SU-DHL-6 (cell line): ENCODE data around the gene C2CD3.
"Not testable (repeated sequence)": the region's sequence is repeated elsewhere in the genome, so short reads cannot be mapped to it uniquely, and the experiment has no call there.

Source experiments
- H2AFZ ChIP-seq: fragments of 200-600 bp; sonication (generic); 2 replicates; pipeline ENCODE4 v1.6.1; 2014; ENCODE audit warnings: low read depth, mild to moderate bottlenecking, moderate library complexity, mixed read lengths, antibody characterized with exemption, low read length; ENCODE audit not compliant: severe bottlenecking
- H3F3A ChIP-seq: fragments of 200-600 bp; shearing (Covaris generic); 2 replicates; pipeline ENCODE4 v1.6.0; 2016; ENCODE audit warnings: antibody characterized with exemption, mild to moderate bottlenecking; ENCODE audit not compliant: insufficient read depth
- H3K27ac ChIP-seq: fragments of 200-600 bp; sonication (generic); 2 replicates; pipeline ENCODE4 v1.5.1; 2016; ENCODE audit warnings: low read depth, mild to moderate bottlenecking, low read length, moderate library complexity, mixed read lengths
- H3K27me3 ChIP-seq: fragments of 200-600 bp; sonication (generic), shearing (Covaris generic); 2 replicates; pipeline ENCODE4 v1.6.0; 2014; ENCODE audit warnings: mild to moderate bottlenecking, low read length
- H3K36me3 ChIP-seq: fragments of 200-600 bp; sonication (generic); 2 replicates; pipeline ENCODE4 v1.6.1; 2014; ENCODE audit warnings: mild to moderate bottlenecking, low read length, mixed read lengths
- H3K4me2 ChIP-seq: fragments of 300-600, 200-600 bp; shearing (Covaris generic), sonication (generic); 2 replicates; pipeline ENCODE4 v1.6.0; 2014; ENCODE audit warnings: low read length, low read depth, mild to moderate bottlenecking; ENCODE audit not compliant: poor library complexity, severe bottlenecking
- H3K4me3 ChIP-seq: fragments of 200-600 bp; sonication (generic); 2 replicates; pipeline ENCODE4 v1.5.1; 2014; ENCODE audit warnings: antibody characterized with exemption, low read length, mild to moderate bottlenecking, mixed read lengths; ENCODE audit not compliant: insufficient read depth, poor library complexity, severe bottlenecking
- H3K79me2 ChIP-seq: fragments of 200-600 bp; sonication (generic); 2 replicates; pipeline ENCODE4 v1.6.1; 2014; ENCODE audit warnings: mild to moderate bottlenecking, low read length, moderate library complexity; ENCODE audit not compliant: insufficient read depth
- H3K9ac ChIP-seq: fragments of 200-600 bp; sonication (generic); 2 replicates; pipeline ENCODE4 v1.7.0; 2014; ENCODE audit warnings: mild to moderate bottlenecking, low read length
- H3K9me2 ChIP-seq: fragments of 200-600 bp; sonication (generic); replicated peaks from 2 replicates; pipeline ENCODE4 v1.6.1; 2014; ENCODE audit warnings: low read length; ENCODE audit not compliant: insufficient read depth
- H3K9me3 ChIP-seq: fragments of 200-600 bp; sonication (generic); 2 replicates; pipeline ENCODE4 v1.6.1; 2014; ENCODE audit warnings: low read length, mixed read lengths; ENCODE audit not compliant: insufficient read depth
- H4K20me1 ChIP-seq: fragments of 200-600 bp; sonication (generic); 2 replicates; pipeline ENCODE4 v1.6.1; 2014; ENCODE audit warnings: low read depth, mild to moderate bottlenecking, antibody characterized with exemption, low read length, moderate library complexity, mixed read lengths
- CTCF ChIP-seq: fragments of 200-600 bp; sonication (generic); IDR thresholded peaks from one replicate; pipeline ENCODE4 v1.5.1; 2017; ENCODE audit warnings: antibody characterized with exemption, mild to moderate bottlenecking, low read length, moderate library complexity; ENCODE audit not compliant: insufficient read depth, poor library complexity, severe bottlenecking
- EZH2phosphoT487 ChIP-seq: fragments of 200-600 bp; sonication (generic), shearing (Covaris generic); conservative IDR thresholded peaks from 2 replicates; pipeline ENCODE4 v1.6.1; 2018; ENCODE audit warnings: mild to moderate bottlenecking, antibody characterized with exemption, low read length, moderate library complexity, mixed read lengths

The C2CD3 gene

GRCh38 chr11:74134661-74135060, 36.1 kb downstream of the C2CD3 start:
- H3K4me2 ChIP-seq: no peak overlapping the region
- H3K27ac ChIP-seq: no peak overlapping the region
- H2AFZ ChIP-seq: no peak overlapping the region
- no peaks in the 10 kb centered on the region for H4K20me1 ChIP-seq
- H3K79me2 ChIP-seq: no peaks in the 10 kb centered on the region
- no peak overlapping the region for H3K4me3 ChIP-seq
- H3K9me3 ChIP-seq: no peaks in the 10 kb centered on the region
- TF ChIP-seq CTCF (no peak), EZH2phosphoT487 (no peak)
- H3K9ac ChIP-seq: no peak overlapping the region
- peaks cover 28% of the 10 kb centered on the region for H3K36me3 ChIP-seq
- H3K9me2 ChIP-seq: no peaks in the 10 kb centered on the region
- no peaks in the 10 kb centered on the region for H3K27me3 ChIP-seq
- no peaks in the 10 kb centered on the region for H3F3A ChIP-seq

DNA sequence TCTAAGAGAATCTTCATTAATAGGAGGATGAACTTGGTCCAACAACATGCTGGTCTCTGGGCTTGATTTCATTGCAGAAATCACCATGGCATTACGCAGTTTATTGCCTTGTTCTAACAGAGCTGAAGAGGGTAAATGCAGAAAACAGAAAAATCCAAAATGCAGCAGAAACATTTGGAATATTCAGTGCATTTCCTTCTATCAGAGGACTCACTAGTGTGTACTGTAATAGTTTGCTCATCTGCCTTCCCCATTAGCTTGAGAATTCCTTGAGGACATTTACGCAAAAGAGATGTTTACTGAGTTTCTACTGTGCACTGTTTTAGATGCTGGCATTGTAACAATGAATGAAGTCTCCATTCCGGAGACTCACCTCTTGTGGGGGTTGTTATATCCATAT, 37.4 kb downstream of the C2CD3 start:
- H2AFZ ChIP-seq: no peak overlapping the region
- no peak overlapping the region for H3K9ac ChIP-seq
- no peaks in the 10 kb centered on the region for H3K27me3 ChIP-seq
- H3K79me2 ChIP-seq: no peaks in the 10 kb centered on the region
- no peaks in the 10 kb centered on the region for H3K9me3 ChIP-seq
- H3K36me3 ChIP-seq: peaks cover 24% of the 10 kb centered on the region
- no peak overlapping the region for H3K4me3 ChIP-seq
- no peak overlapping the region for H3K4me2 ChIP-seq
- no peak overlapping the region for H3K27ac ChIP-seq
- no peaks in the 10 kb centered on the region for H3F3A ChIP-seq
- no peaks in the 10 kb centered on the region for H4K20me1 ChIP-seq
- TF ChIP-seq EZH2phosphoT487 (no peak), CTCF (no peak)
- no peaks in the 10 kb centered on the region for H3K9me2 ChIP-seq

GRCh38 chr11:74132833-74133232, 38.0 kb downstream of the C2CD3 start:
- H3K27me3 ChIP-seq: no peaks in the 10 kb centered on the region
- H3K36me3 ChIP-seq: peaks cover 19% of the 10 kb centered on the region
- no peak overlapping the region for H3K4me3 ChIP-seq
- H3K27ac ChIP-seq: no peak overlapping the region
- no peaks in the 10 kb centered on the region for H3K9me3 ChIP-seq
- no peaks in the 10 kb centered on the region for H3K79me2 ChIP-seq
- no peak overlapping the region for H2AFZ ChIP-seq
- H3K4me2 ChIP-seq: no peak overlapping the region
- TF ChIP-seq CTCF (no peak), EZH2phosphoT487 (no peak)
- no peaks in the 10 kb centered on the region for H3K9me2 ChIP-seq
- H3K9ac ChIP-seq: no peak overlapping the region
- H3F3A ChIP-seq: no peaks in the 10 kb centered on the region
- no peaks in the 10 kb centered on the region for H4K20me1 ChIP-seq

GRCh38 chr11:74129121-74129520, 41.7 kb downstream of the C2CD3 start:
- not testable (repeated sequence) for H3K9me2 ChIP-seq, H2AFZ ChIP-seq, H3K27ac ChIP-seq, H3K4me3 ChIP-seq, H3K79me2 ChIP-seq, H3K9ac ChIP-seq, H3K9me3 ChIP-seq, H3K27me3 ChIP-seq, H3K4me2 ChIP-seq, H4K20me1 ChIP-seq, H3F3A ChIP-seq
- peaks cover 17% of the 10 kb centered on the region for H3K36me3 ChIP-seq
